Gastroesophageal sphincter (tissue), 3 donors: ENCODE data around the gene MCTP1.

Source experiments
- POLR2A ChIP-seq, 2 donors: fragments of 450-650 bp; IDR thresholded peaks; one replicate each; pipeline ENCODE4 v1.6.1; 2017; ENCODE audit warnings: antibody characterized with exemption in 2 of 2, mild to moderate bottlenecking in 2 of 2, moderate library complexity in 1 of 2
- TF ChIP-seq, protein P1 (sequence below), 4 experiments: fragments of 200-600 bp in 2 of 4; fragments of 450-650 bp in 2 of 4; sonication (generic) in 1 of 4; IDR thresholded peaks; one replicate each; pipeline ENCODE4 v1.5.1; 2017 to 2019; ENCODE audit warnings: antibody characterized with exemption in 4 of 4, mild to moderate bottlenecking in 2 of 4, moderate library complexity in 2 of 4

DNA sequence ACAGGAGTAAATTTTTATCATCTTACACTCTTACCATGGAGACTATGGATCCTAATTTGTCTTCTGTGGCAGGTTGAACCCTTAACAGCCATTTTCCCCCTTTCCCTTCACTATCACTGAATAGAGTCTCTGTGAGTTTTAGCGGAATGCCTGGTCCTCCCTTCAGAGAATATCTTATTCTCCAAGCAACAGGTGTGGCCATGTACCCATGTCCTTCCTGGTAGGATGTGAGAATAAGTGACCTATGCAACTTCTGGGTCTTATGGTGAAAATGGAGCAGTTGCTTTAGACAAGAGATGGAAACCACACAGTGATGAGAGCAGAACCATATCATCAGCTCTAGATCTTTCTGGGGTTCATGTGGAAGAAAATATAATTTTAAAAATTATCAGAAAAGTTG is 312.6 kb downstream of the MCTP1 start:
- no peak for TF ChIP-seq POLR2A (IDR thresholded peaks at IDR 0.05)
- TF ChIP-seq, protein P1, sequence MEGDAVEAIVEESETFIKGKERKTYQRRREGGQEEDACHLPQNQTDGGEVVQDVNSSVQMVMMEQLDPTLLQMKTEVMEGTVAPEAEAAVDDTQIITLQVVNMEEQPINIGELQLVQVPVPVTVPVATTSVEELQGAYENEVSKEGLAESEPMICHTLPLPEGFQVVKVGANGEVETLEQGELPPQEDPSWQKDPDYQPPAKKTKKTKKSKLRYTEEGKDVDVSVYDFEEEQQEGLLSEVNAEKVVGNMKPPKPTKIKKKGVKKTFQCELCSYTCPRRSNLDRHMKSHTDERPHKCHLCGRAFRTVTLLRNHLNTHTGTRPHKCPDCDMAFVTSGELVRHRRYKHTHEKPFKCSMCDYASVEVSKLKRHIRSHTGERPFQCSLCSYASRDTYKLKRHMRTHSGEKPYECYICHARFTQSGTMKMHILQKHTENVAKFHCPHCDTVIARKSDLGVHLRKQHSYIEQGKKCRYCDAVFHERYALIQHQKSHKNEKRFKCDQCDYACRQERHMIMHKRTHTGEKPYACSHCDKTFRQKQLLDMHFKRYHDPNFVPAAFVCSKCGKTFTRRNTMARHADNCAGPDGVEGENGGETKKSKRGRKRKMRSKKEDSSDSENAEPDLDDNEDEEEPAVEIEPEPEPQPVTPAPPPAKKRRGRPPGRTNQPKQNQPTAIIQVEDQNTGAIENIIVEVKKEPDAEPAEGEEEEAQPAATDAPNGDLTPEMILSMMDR (IDR thresholded peaks at IDR 0.05): no peak
